HFFc6 (cell line): ENCODE results near the gene CELF4. TPM values are rescaled to one million over a fixed set of nuclear protein-coding genes. Genes with fewer than 3 reads are reported as not detected.

Experiments
- DNase-seq: peaks from one replicate; pipeline ENCODE4 v3.0.0-alpha.2; 2018
- H3K27ac Mint-ChIP-seq: 2 replicates; pipeline ENCODE4 v1.8.0; 2020; ENCODE audit warnings: mild to moderate bottlenecking, mixed read lengths
- H3K27me3 Mint-ChIP-seq: 2 replicates; pipeline ENCODE4 v1.8.0; 2021; ENCODE audit warnings: mild to moderate bottlenecking, moderate library complexity, mixed read lengths; ENCODE audit not compliant: insufficient read depth
- H3K36me3 Mint-ChIP-seq: 2 replicates; pipeline ENCODE4 v1.8.0; 2021; ENCODE audit warnings: low read depth, mixed read lengths
- H3K4me1 Mint-ChIP-seq: 2 replicates; pipeline ENCODE4 v1.8.0; 2020; ENCODE audit warnings: low read depth, mixed read lengths
- H3K4me3 Mint-ChIP-seq: 2 replicates; pipeline ENCODE4 v1.8.0; 2020; ENCODE audit warnings: mild to moderate bottlenecking, moderate library complexity, mixed read lengths
- H3K9me3 Mint-ChIP-seq: 2 replicates; pipeline ENCODE4 v1.8.0; 2020; ENCODE audit warnings: mild to moderate bottlenecking, mixed read lengths
- total RNA-seq, 6 experiments: library from RNA; stranded (reverse); fragmentation: NEBNext Ultra II Directional; extraction: Animal tissue kit (Norgen Biotek cat#: 25700); gene quantifications; 2 replicates in 1 of 6; 3 replicates in 5 of 6; pipeline ENCODE4 v1.2.3, GENCODE V29; 2021
- TF ChIP-seq, protein P1 (sequence below): fragments of 200-600 bp; sonication (generic); IDR thresholded peaks from 2 replicates; pipeline ENCODE4 v1.5.0; 2021; ENCODE audit warnings: antibody characterized with exemption, mild to moderate bottlenecking

The CELF4 gene
- total RNA-seq, 6 experiments from 2014 or later, result not detected

- H3K27ac Mint-ChIP-seq, result no peak overlapping the region
- TF ChIP-seq, protein P1, sequence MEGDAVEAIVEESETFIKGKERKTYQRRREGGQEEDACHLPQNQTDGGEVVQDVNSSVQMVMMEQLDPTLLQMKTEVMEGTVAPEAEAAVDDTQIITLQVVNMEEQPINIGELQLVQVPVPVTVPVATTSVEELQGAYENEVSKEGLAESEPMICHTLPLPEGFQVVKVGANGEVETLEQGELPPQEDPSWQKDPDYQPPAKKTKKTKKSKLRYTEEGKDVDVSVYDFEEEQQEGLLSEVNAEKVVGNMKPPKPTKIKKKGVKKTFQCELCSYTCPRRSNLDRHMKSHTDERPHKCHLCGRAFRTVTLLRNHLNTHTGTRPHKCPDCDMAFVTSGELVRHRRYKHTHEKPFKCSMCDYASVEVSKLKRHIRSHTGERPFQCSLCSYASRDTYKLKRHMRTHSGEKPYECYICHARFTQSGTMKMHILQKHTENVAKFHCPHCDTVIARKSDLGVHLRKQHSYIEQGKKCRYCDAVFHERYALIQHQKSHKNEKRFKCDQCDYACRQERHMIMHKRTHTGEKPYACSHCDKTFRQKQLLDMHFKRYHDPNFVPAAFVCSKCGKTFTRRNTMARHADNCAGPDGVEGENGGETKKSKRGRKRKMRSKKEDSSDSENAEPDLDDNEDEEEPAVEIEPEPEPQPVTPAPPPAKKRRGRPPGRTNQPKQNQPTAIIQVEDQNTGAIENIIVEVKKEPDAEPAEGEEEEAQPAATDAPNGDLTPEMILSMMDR, result no peak
- no peak for DNase-seq
- no peaks in the 10 kb centered on the region for H3K9me3 Mint-ChIP-seq
- no peaks in the 10 kb centered on the region for H3K36me3 Mint-ChIP-seq
- H3K27me3 Mint-ChIP-seq, result peaks cover 16% of the 10 kb centered on the region
- peaks cover 41% of the 10 kb centered on the region for H3K4me1 Mint-ChIP-seq
- no peak overlapping the region for H3K4me3 Mint-ChIP-seq
These were observed 143.5 kb downstream of the CELF4 start for GRCh38 chr18:37422116-37422515.

- Mint-ChIP-seq H3K9me3 (no peaks in the 10 kb centered on the region), H3K4me3 (no peak overlapping the region), H3K27ac (peak overlapping the region; percentile 77), H3K4me1 (peaks cover 41% of the 10 kb centered on the region), H3K27me3 (peaks cover 16% of the 10 kb centered on the region), H3K36me3 (no peaks in the 10 kb centered on the region)
- peak; percentile 23 for DNase-seq
- TF ChIP-seq, protein P1, result no peak
These were observed 144.1 kb downstream of the CELF4 start for GRCh38 chr18:37421341-37422077.

GRCh38 chr18:37420315-37420880 lies 145.2 kb downstream of the CELF4 start:
- Mint-ChIP-seq H3K9me3 (no peaks in the 10 kb centered on the region), H3K36me3 (no peaks in the 10 kb centered on the region), H3K27me3 (peaks cover 16% of the 10 kb centered on the region), H3K4me3 (no peak overlapping the region), H3K27ac (peak overlapping the region; percentile 5; the same call in 1 of the 2 replicates), H3K4me1 (peaks cover 41% of the 10 kb centered on the region)
- no peak for DNase-seq
- TF ChIP-seq, protein P1, result no peak

DNA sequence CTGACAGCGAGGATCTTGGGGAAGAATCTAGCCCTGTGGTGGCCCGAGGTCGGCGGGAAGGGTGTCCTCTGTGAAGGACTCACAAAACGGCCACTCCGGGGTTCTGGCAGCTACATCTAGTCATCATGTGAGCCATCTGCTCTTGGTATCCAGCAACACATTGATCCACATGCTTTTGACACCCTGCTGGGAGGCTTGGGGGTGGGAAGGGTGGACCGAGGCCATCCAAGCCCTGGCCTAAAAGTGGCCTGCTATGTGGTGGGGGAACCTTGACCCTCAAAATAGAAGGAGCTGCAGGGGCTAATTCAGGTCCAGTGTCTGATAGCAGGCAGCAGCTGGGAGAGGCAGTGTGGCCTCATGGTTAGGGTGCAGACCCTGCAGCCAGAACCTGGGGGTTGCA lies 145.7 kb downstream of the CELF4 start:
- TF ChIP-seq, protein P1, result no peak
- no peaks in the 10 kb centered on the region for H3K9me3 Mint-ChIP-seq
- no peak overlapping the region for H3K4me3 Mint-ChIP-seq
- no peaks in the 10 kb centered on the region for H3K36me3 Mint-ChIP-seq
- peaks cover 12% of the 10 kb centered on the region for H3K27me3 Mint-ChIP-seq
- H3K4me1 Mint-ChIP-seq, result peaks cover 41% of the 10 kb centered on the region
- no peak for DNase-seq
- H3K27ac Mint-ChIP-seq, result peak overlapping the region; percentile 51; the same call in 1 of the 2 replicates

GRCh38 chr18:37419315-37419714 lies 146.3 kb downstream of the CELF4 start:
- Mint-ChIP-seq H3K4me3 (no peak overlapping the region), H3K36me3 (no peaks in the 10 kb centered on the region), H3K9me3 (no peaks in the 10 kb centered on the region), H3K27me3 (peaks cover 7% of the 10 kb centered on the region), H3K27ac (peak overlapping the region; percentile 51; the same call in 1 of the 2 replicates), H3K4me1 (peaks cover 41% of the 10 kb centered on the region)
- DNase-seq, result peak; percentile 76
- TF ChIP-seq, protein P1, result no peak
